GM10266 (cell line): ENCODE data around the gene PLPPR1.

Experiments used
- DNase-seq: peaks from one replicate; pipeline ENCODE4 v3.0.0; 2012; ENCODE audit errors: extremely low spot score
- TF ChIP-seq, protein P1 (sequence below): IDR thresholded peaks from 2 replicates; pipeline ENCODE4 v1.5.1; 2012; ENCODE audit warnings: mild to moderate bottlenecking, low read depth; ENCODE audit not compliant: control insufficient read depth, insufficient read depth; ENCODE audit errors: missing control alignments

PLPPR1 gene

DNA sequence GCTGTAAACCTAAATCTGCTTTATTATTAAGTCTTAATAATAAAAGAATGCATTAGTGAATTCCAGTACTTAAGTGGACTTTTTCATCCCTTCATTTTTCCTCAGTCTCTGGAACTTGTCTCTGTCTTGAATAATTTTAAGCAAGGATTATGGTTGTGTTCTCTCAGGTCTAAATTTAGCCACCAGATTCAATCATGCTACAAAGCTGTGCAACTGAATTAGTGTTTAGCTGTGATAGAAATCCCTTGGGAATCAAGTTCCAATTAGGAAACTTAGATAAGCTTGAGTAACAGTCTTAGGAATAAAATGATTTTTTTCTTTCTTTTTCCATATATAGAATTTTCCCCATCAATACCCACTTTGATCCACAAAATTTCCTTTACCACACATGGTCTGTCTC, 104.3 kb downstream of the PLPPR1 start:
- TF ChIP-seq, protein P1, sequence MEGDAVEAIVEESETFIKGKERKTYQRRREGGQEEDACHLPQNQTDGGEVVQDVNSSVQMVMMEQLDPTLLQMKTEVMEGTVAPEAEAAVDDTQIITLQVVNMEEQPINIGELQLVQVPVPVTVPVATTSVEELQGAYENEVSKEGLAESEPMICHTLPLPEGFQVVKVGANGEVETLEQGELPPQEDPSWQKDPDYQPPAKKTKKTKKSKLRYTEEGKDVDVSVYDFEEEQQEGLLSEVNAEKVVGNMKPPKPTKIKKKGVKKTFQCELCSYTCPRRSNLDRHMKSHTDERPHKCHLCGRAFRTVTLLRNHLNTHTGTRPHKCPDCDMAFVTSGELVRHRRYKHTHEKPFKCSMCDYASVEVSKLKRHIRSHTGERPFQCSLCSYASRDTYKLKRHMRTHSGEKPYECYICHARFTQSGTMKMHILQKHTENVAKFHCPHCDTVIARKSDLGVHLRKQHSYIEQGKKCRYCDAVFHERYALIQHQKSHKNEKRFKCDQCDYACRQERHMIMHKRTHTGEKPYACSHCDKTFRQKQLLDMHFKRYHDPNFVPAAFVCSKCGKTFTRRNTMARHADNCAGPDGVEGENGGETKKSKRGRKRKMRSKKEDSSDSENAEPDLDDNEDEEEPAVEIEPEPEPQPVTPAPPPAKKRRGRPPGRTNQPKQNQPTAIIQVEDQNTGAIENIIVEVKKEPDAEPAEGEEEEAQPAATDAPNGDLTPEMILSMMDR, result no peak
- DNase-seq, result no peak

DNA sequence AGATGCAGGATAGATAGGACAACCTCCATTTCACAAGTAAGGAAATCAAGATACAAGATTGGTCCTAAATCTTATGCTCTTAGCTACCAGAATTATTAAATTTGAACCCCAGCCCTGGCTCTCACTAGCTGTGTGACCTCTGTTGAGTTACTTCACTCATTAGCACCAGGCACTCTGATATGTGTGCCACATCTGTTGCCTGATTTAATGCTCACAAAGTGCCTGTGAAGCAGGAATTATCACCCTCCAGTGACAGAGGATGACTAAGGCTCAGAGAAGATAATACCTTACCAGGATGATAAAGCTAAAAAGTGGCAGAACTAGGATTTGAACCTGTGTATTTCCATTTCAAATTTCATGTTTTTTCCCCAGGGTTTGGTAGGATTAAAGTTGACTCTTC, 110.0 kb downstream of the PLPPR1 start:
- TF ChIP-seq, protein P1, result no peak
- DNase-seq, result no peak

DNA sequence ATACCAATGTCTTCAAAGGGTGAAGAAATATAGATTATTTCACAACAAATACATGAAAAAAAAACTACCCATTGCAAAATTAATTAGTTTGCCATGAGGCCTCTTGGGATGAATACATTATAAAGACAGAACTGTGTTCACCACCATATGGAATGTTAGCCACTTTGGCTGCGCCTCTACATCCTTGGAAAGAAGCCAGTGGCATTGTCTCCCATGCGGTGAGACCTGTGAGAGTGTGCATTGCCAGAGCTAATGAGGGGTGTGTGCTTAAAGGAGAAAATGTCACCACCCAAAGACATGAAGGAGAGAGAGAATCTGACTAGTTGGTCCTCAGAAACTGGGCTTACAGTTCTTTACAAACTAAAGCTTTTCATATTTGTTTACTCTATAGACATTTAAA, 110.6 kb downstream of the PLPPR1 start:
- no peak for DNase-seq
- TF ChIP-seq, protein P1, result no peak

DNA sequence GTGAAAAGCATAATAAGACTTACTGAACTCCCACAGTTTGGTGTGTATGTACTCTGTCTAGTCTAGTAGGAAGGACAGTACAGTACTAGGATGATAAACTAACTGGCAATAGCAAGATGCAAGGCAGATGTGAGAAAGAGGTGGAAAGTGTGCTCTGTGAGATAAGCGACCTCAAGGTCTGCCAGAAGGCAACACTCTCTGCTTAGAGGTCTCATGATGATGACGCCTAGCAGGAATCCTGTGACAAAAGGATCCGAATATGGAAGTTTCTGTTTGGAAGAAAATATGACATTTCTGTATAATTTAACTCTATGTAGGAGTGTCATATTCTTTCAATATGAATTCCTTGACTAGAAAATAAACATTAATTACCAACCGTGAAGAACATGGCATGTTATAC, 112.2 kb downstream of the PLPPR1 start:
- no peak for DNase-seq
- TF ChIP-seq, protein P1, result no peak

DNA sequence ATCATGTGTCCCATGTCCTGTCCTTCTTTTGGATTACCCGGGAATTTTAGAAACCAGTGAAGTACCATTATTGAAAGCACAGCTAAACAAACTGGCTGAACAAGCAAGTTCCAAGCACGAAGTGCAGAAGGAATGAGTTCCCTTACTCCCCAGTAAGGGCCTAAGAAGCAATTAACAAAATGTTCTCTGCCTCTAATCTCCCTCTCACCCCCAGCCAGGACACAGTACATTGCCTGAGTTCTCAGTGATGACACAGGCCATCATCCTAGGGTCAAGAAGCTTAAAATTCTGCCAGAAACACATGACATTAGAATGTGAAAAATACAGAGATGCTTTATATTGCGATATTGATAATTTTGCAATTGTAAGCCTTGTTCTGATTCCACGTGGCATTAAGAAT, 118.0 kb downstream of the PLPPR1 start:
- no peak for DNase-seq
- TF ChIP-seq, protein P1, result no peak

DNA sequence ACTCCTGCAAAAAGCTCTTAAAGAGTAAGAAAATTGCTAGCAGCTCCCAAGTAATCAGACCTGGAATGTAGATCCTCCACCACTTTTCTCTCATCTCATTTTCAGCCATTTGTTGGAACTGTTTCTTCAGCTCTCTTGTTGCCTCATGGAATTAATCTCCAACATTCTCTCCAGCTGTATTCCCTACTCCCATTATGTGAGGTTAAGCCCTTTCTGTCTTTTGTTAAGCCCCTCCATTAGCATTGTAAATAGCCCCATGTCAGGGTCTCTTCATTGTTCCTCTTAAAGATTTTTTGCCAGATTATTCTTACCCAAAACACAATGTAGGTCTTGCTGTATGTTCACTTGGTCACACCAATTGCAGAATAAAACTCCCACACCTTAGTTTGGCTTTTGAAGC, 119.8 kb downstream of the PLPPR1 start:
- DNase-seq, result no peak
- TF ChIP-seq, protein P1, result no peak

DNA sequence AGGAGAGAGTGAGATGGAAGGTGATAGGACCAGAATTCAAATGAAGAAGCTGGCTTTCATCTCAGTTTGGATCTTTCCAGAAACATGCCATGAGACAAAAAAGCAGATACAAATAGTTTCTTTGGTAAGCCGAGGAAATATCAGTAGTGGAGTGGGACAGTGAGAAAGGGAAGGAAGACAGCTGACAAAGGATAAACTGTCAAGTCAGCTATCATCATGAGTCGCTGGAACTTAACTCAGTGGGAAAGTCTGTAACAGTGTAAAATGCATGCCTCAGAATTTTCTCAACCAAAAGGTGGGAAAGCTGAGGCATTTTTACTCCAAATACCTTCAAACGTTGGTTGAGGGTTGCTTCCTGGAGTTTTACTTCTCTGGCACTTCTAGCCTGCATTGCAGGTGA, 129.8 kb downstream of the PLPPR1 start:
- DNase-seq, result no peak

More for the DNA sequence above, 129.8 kb downstream of the PLPPR1 start:
- TF ChIP-seq, protein P1, result no peak
